Cerebellar nuclear complex (tissue), 1 donor: ENCODE data around the gene BCAS3.
"Not testable (repeated sequence)": the region's sequence is repeated elsewhere in the genome, so short reads cannot be mapped to it uniquely, and the experiment has no call there.

Source experiments
- DNase-seq, 2 experiments: peaks; one replicate each; lab custom pipeline; 2025; lab: John Stamatoyannopoulos, UW

BCAS3 gene

DNA sequence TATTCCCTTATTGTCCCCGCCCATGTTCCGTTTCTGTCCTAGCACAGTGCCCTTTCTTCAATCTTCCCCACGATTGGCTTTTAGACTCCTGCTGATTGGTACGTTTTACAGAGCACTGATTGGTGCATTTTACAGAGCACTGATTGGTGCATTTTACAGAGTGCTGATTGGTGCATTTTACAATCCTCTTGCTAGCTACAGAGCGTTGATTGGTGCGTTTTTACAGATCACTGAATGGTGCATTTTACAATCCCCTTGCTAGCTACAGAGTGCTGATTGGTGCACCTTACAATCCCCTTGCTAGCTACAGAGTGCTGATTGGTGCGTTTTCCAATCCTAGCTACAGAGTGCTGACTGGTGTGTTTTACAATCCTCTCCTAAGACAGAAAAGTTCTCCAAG lies 3.0 kb upstream of the BCAS3 start:
- not testable (repeated sequence) for DNase-seq

DNA sequence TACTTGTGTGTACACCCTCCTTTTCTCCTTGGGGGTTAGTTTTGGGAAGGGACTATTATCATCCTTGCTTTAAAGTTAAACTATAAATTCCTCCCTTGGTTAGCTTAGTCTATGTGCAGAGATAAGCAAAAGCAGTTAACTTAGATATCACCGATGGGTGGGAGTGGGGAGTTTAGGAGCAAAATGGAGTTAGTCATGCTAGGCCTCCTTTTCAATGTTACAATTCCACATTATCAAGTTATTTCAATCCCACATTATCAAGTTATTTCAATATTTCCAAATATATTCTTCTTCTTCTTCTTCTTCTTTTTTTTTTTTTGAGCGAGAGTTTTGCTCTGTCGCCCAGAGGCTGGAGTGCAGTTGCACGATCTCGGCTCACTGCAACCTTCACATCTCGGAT lies 1.7 kb upstream of the BCAS3 start:
- no peak for DNase-seq

DNA sequence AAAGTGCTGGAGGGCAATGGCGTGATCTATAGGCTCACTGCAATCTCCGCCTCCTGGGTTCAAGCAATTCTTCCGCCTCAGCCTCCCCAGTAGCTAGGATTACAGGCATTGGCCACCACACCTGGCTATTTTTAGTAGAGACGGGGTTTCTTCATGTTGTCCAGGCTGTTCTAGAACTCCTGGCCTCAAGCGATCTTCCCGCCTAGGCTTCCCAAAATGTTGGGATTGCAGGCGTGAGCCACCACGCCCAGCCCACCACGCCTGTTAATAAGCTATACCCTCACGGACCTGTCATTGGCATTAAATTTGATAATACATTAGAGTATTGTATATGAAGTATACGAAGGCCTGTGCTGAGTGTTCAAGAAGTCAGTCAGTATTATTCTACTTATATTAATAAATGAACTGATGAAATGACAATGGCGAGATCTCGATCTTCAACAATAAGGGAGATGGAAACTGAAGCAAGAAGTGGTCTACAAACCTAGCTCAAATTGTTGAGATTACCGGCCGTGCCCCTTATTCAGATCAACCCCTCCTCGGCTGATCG lies 818 bp upstream of the BCAS3 start:
- DNase-seq = no peak

DNA sequence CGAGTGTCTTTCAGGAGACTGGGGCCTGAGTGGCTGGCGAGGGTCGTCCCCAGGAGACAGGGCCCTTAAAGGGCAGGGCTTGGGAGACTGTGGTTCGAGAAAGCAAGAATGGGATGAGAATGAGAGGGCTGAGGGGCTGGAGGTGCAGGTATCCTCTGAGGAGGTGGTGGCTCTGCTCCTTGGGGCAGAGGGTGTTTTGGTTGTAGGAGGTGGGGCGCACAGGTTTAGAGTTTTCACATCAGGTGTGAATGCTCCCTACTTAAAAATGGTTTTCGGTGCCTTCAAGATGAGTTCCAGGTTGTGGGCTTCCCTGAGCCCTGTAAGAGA lies 430 bp downstream of the BCAS3 start:
- no peak for DNase-seq

DNA sequence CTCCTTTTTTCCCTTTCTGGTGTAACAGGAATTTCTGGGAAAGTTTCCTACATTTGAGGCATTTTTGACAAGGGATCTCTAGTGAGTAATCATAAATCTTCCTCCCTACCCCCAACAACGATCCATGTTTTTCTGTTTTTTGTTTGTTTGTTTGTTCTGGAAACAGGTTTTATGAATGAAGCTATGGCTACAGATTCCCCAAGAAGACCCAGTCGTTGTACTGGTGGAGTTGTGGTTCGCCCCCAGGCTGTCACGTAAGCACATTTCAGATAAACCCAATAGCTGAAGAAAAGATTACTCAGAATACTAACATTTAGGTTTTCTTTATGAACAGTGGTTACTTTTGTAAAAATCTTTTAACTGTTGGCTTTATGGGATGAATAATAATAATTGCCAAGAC lies 1.6 kb downstream of the BCAS3 start:
- no peak for DNase-seq

DNA sequence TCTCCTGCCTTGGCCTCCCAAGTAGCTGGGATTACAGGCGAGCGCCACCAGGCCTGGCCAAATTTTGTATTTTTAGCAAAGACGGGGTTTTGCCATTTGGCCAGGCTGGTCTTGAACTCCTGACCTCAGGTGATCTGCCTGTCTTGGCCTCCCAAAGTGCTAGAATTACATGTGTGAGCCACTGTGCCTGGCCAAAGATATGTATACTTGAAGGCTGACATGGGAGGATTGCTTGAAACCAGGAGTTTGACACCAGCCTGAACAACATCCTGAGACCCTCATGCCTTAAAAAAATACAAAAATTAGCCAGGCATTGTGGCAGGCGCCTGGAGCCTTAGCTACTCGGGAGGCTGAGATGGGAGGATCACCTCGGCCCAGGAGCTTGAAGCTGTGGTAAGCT lies 3.1 kb downstream of the BCAS3 start:
- DNase-seq = no peak

DNA sequence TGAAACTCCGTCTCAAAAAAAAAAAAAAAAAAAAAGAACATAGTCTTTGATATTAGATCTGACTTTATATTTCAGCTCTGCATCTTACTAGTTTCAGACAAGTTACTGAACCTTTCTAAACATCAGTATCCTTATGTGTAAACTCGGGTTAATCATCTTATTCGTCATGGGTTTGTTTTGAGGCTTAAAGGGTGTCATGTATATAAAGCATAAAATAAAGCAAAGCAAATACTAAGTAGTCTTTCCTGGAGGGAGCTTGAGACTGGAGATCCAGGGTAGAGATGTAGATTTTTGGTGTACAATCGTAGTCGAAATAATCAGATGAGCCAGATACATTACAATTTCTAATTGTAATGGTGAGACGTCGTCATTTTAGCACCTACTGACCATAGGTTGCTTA lies 7.8 kb downstream of the BCAS3 start:
- no peak for DNase-seq

DNA sequence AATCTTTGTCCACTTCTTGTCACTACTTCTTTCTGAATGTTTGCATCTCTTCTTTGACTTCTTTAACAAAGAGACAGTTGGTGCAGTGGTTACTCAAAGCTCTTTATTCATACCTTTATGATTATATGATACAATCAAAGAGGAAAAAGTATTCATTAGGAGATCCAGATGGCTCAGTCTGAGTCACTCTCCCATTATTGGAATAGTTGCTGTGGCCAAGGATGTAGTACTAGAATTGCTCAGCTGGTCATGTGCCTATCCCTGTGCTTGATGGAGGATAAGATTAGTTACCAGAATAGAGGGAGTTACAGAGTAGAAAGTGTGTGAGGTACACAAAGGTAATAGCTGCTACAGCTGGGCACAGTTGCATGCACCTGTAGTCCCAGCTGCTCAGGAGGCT lies 18.3 kb downstream of the BCAS3 start:
- no peak for DNase-seq

DNA sequence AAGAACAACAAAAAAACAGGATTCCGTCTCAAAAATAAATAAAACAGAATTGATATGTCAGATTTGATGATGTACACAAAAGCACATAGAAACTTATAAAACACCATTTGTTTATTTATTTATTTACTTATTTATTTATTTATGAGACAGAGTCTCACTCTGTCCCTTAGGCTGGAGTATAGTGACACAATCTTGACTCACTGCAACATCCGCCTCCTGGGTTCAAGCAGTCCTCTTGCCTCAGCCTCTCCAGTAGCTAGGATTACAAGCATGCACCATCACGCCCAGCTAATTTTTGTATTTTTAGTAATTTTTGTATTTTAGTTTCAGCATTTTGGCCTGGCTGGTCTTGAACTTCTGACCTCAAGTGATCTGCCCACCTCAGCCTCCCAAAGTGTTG lies 21.4 kb downstream of the BCAS3 start:
- no peak for DNase-seq

DNA sequence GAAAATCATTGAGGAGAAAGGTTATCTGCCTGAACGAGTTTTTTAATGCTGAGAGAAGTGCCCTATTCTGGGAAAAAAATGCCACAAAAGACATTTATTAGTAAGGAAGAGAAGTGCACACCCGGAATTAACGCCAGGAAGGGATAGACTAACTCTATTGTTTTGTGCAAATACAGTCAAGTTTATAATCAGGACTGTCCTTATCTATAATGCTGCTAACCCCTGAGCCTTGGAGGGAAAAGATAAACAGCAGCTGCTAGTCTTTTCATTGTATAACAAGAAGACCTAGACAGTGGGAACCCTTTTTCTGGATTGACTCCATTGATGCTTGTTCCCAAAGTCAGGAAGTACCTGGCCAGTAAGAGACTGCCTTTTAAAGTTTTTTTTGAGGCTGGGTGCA lies 26.5 kb downstream of the BCAS3 start:
- DNase-seq = no peak

DNA sequence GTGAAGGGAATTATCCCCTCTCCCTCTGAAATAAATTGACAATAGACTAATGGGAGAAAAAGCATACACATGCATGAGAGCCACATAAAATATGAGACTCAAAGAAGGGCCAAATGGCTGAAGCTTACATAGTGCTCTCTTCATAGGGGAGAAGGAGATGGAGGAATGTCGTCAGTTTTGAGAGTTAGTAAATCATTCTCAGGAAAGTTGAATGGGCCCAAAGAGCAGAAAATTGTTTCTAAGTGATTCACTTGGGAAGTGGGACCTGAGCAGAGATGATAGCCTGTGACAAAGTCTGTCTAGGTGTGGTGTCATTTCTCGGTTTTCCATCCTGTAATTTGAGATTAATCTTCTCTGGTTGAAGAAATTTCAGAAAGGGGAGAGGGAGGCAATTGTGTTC lies 35.0 kb downstream of the BCAS3 start:
- no peak for DNase-seq

DNA sequence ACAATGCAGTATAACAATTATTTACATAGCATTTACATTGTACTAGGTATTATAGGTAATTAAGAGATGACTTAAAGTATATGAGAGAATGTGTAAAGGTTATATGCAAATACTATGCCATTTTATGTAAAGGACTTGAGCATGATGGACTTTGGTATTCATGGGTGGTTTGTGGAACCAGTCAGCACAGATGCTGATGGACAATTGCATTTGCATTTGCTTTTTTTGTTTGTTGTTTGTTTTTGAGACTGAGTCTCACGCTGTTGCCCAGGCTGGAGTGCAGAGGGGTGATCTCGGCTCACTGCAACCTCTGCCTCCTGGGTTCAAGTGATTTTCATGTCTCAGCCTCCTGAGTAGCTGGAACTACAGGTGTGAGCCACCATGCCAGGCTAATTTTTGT lies 36.0 kb downstream of the BCAS3 start:
- no peak for DNase-seq

DNA sequence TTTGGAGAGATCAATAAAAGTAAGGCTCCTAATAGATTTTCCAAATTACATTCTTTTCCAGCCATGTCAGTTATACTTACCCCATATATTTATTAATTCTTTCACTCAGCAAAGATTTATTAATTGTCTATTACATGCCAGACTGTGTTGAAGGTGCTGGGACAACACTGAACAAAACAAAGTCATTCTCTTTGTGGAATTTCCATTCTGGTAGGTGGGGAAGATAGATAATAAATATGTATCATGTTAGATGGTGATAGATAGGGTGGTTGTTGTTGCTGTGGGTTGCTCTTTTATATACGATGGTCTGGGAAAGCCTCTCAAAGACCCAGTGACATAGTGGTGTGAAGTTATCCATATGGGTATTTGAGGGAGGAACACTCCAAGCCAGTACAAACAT lies 39.1 kb downstream of the BCAS3 start:
- no peak for DNase-seq

DNA sequence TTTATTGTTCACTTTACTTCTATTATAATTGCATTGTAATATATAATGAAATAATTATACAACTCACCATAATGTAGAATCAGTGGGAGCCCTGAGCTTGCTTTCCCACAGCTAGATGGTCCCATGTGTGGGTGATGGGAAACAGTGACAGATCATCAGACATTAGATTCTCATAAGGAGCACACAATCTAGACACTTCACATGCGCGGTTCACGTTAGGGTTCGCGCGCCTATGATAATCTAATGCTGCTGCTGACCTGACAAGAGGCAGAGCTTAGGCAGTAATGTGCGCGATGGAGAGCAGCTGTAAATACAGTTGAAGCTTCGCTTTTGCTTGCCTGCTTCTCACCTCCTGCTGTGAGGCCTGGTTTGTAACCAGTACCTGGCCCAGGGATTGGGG lies 40.2 kb downstream of the BCAS3 start:
- no peak for DNase-seq

DNA sequence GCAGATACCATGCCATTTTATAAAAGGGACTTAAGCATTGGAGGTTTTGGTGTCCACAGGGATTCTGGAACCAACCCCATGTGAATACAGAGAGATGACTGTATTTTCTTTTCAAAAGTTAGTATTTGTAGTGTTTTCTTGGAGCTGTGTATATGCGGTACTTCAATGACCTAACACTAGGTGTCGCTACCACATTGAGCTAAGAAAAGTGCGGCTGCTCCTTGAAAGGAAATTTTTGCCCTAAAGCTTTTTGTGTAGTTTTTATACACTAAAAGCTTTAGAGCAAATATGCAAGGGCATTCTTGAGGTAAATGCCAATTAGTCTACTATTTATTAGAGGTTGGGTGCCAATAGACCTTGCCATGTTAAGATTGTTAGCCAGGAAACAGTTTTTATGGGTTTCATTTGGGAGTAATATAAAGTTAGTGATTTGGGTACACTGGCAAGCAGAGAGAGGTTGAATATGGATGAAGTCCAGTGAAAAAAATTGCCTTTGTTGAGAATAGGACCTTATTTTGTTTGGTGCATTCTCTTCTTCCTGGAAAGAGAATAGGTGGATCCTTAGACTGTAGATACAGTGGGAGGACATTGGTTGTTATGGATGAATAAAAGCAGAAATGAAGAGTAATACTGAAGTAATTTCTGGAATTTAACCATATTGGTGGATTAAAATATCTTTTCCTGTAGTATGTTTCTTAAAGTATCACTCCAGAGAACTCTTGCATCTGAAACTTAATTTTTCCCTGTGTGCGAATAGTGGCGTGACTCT lies 43.3 kb downstream of the BCAS3 start:
- no peak for DNase-seq

DNA sequence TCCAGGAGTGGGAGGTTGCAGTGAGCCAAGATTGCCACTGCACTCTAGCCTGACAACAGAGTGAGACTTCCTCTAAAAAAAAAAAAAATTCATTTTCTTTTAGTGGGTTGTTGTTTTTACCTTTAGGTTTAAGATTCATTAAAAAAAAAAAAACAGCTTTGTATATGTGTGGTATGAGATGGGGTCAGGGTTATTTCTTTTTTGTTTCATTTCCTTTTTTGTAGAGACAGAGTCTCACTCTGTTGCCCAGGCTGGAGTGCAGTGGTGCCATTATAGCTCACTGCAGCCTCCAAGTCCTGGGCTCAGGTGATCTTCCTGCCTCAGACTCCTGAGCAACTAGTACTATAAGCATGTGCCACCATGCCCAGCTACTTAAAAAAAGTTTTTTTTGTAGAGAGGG lies 47.0 kb downstream of the BCAS3 start:
- no peak for DNase-seq

DNA sequence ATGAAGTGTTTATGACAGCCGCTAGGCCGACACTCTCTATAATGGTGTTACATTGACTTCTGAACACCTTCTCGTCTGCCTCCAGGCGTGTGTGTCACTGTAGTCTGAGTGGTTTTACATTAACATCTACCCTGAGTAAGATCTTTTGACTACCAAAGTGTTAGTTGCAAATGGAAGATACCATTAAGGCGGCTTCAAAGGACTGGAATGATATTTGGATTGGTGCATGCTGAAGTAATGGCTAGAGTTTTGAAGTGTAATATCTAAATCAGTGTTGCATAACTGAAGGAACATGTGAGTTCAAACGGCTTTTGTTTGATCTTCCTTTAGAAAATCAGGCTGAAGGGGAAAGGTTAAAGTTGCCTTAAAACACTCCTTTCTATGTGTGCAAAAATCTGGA lies 52.2 kb downstream of the BCAS3 start:
- DNase-seq = no peak

DNA sequence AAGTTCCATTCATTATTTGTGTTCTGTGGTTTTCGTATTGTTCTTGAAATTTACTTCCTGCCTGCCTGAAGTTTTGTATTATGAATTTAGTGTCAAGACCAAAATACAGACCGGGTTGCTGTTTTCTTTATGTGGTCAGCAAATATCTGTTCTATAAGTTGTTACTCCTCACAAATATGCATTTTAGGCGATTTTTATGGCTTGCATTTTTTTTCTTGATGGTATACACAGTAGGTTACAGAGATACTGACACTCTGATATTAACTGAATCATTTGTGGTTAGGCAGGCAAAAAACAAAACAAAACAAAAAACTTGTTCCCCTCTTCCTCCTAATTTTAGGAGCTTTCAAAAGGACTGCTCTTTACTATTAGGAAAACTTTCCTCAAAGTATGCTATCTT lies 52.6 kb downstream of the BCAS3 start:
- no peak for DNase-seq

DNA sequence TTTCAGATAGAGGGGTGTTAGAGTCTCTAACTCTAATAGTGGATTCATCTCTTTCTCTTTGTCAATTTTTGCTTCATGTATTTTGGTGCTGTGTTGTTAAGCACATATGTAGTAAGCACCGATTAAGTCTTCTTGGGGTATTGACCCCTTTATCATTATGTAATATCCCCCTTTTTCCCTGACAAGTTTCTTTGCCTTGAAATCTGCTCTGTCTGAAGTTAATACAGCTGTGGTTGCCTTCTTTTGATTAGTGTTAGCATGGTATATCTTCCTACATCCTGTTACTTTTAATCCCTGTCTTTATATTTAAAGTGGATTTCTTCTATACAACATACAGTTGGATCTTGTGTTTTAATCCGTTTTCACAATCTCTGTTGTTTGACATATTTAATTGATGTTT lies 60.6 kb downstream of the BCAS3 start:
- no peak for DNase-seq

DNA sequence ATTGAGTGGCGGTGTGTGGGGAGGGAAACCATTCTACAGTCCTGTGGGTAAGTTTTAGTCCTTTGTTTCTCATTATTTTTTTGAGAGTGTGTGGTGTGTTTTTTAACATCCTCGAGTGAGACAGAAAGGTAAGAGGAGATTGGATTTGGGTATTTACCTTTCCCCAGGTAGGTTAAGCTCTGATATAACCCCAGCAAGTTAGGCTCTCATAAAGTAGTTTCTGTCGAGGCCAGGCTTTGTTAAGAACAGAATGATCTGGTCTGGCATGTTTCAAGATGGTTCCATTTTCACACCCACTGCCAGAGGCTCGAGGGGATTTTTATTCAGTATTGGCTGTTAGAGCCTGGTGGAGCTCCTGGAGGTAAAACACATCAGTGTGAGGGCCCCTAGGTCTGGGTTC lies 62.9 kb downstream of the BCAS3 start:
- no peak for DNase-seq

DNA sequence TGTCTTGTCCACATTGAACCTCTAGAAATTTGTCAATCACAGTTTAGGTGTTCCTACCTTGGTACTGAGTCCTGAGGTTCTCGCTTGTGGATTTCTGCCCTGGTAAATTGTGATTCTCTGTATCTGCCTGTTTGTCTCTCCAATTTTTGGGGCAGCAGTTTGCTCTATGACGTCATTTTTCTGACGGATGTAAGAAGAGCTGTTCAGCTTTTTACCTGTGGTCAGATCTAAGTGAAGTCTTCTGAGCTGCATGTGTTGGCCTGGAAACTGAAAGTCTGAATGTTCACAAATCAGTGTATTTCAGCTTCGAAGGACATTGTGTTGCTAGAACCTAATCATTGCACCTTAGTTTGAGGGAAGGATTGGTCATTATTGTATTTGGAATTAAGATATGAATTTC lies 63.4 kb downstream of the BCAS3 start:
- DNase-seq = no peak

DNA sequence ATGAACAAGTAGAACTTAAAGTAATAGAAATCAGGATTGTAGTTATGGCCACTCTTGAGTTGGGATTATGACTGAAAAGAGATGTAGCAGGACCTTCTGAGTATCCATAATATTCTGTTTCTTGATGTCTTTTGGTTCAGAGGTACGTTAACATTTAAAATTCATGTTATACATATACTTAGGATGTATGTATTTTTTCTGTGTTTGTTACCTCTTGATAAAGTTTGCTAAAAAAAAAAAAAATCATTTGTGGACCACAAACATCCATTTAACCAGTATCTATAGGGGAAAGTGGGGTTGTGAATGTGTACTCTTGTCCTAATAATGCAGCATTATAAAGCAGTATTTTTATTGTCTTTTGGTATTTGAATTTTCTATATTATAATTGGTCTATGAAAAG lies 65.6 kb downstream of the BCAS3 start:
- no peak for DNase-seq

DNA sequence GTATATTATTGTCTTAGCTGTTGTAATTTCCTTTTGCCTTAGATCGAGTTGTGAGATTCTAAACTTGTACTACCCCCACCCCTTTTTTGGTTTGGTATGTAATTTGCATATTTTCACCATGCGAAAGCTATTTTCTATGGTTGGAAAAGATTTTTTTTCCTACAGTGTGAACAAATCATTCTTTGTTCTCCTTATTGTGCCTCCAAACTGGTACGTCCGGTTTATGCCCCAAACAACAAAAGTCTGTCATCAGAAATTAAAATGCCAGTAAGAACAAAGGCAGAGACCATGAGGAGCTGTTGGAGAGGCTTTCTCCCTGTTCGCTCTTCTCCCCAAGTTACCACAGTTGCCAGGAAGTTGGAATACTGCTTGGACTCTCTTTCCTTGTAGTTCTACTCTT lies 66.1 kb downstream of the BCAS3 start:
- no peak for DNase-seq

DNA sequence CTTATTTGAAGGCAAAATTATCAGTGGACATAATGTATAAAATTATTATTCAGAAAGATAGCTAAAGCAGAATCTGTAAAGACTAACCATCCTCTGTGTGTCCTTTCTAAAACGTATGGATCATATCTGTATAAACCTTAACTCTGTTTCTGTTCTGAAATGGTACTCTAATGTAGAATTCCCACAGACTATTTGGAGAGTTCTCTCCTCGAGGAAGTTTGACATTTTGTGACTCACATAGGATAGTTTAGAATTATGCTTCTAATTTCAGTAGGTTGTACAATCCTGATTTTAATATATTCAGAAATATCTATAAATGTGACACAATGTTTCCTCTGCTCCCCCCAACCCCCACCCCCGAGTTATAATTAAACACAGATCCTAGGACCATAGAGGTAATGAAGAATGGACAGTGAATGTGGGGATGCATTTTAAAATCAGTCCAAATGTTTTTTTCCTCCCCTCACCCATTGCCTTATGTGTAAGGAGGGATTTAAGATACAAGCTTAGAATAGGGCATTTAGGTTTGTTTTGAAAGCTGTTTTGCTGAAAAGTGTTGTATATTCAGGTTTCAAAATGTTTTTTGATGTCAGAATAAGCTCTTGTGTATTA lies 66.8 kb downstream of the BCAS3 start:
- no peak for DNase-seq
